ENCODE results near the gene SH2D2A.

GRCh38 chr1:156766298-156767100 lies 50.1 kb downstream of the SH2D2A start:
- TF ChIP-seq ATF2 (CRISPR knock-in tag; IDR thresholded peaks at IDR 0.05; ENCODE audit: borderline replicate concordance, low read depth) = no peak
- no peak for TF ChIP-seq CTCF (IDR thresholded peaks at IDR 0.05)
- TF ChIP-seq ATF3 (CRISPR knock-in tag; conservative IDR thresholded peaks at IDR 0.05) = no peak
- TF ChIP-seq ZNF263 (CRISPR knock-in tag; IDR thresholded peaks at IDR 0.05; ENCODE audit: low read depth) = no peak
- no peak for TF ChIP-seq SP1 (CRISPR knock-in tag; conservative IDR thresholded peaks at IDR 0.05)
- TF ChIP-seq, protein P1, sequence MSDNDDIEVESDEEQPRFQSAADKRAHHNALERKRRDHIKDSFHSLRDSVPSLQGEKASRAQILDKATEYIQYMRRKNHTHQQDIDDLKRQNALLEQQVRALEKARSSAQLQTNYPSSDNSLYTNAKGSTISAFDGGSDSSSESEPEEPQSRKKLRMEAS (CRISPR knock-in tag; IDR thresholded peaks at IDR 0.05) = no peak
- no peak for TF ChIP-seq ZNF423 (CRISPR knock-in tag; IDR thresholded peaks at IDR 0.05)
- no peak for TF ChIP-seq NR1H2 (CRISPR knock-in tag; IDR thresholded peaks at IDR 0.05)
- no peak for TF ChIP-seq USF2 (CRISPR knock-in tag; IDR thresholded peaks at IDR 0.05)
- TF ChIP-seq CBFB (CRISPR knock-in tag; IDR thresholded peaks at IDR 0.05; ENCODE audit: low read depth) = no peak
- TF ChIP-seq, protein P2, sequence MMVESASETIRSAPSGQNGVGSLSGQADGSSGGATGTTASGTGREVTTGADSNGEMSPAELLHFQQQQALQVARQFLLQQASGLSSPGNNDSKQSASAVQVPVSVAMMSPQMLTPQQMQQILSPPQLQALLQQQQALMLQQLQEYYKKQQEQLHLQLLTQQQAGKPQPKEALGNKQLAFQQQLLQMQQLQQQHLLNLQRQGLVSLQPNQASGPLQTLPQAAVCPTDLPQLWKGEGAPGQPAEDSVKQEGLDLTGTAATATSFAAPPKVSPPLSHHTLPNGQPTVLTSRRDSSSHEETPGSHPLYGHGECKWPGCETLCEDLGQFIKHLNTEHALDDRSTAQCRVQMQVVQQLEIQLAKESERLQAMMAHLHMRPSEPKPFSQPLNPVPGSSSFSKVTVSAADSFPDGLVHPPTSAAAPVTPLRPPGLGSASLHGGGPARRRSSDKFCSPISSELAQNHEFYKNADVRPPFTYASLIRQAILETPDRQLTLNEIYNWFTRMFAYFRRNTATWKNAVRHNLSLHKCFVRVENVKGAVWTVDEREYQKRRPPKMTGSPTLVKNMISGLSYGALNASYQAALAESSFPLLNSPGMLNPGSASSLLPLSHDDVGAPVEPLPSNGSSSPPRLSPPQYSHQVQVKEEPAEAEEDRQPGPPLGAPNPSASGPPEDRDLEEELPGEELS (CRISPR knock-in tag; IDR thresholded peaks at IDR 0.05) = no peak

All from WTC11 (cell line).